ENCODE measurements around the gene CDC42EP5. TPM values are rescaled to one million over a fixed set of nuclear protein-coding genes. Genes with fewer than 3 reads are reported as not detected.

CDC42EP5 gene
- total and polyA plus RNA-seq, 4 donors, result 0.28 to 2.2 (median 0.84) TPM; not detected in 1

- TF ChIP-seq HNF4G (IDR thresholded peaks at IDR 0.05), result no peak
- TF ChIP-seq, protein P1, sequence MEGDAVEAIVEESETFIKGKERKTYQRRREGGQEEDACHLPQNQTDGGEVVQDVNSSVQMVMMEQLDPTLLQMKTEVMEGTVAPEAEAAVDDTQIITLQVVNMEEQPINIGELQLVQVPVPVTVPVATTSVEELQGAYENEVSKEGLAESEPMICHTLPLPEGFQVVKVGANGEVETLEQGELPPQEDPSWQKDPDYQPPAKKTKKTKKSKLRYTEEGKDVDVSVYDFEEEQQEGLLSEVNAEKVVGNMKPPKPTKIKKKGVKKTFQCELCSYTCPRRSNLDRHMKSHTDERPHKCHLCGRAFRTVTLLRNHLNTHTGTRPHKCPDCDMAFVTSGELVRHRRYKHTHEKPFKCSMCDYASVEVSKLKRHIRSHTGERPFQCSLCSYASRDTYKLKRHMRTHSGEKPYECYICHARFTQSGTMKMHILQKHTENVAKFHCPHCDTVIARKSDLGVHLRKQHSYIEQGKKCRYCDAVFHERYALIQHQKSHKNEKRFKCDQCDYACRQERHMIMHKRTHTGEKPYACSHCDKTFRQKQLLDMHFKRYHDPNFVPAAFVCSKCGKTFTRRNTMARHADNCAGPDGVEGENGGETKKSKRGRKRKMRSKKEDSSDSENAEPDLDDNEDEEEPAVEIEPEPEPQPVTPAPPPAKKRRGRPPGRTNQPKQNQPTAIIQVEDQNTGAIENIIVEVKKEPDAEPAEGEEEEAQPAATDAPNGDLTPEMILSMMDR (IDR thresholded peaks at IDR 0.05; ENCODE audit: low read depth, low read length, missing input control), result no peak
Observed at GRCh38 chr19:54485851-54486250, 12.8 kb upstream of the CDC42EP5 start (continued).

DNA sequence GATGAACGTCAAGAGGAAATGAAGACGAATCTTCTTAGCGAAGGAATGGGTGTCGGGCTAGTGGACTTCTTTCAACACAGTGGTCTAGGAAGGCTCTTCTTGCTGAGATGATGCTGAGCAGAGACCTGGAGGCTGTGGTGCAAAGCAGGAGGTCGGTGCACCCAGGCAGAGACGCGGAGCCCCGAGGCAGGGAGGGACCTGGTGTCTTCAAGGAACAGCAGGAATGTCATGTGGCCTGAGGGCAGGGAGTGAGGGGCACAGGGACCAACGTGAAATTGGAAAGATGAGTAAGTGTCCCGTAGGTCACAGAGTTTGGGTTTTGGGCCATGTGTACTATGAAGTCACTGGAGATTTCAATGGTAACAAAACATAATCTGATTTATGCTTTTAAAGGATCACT lies 11.4 kb upstream of the CDC42EP5 start:
- 76% methylated on average over 10 of the region's 10 CpGs for WGBS
- no peak overlapping the region for H3K9ac ChIP-seq (ENCODE audit: low read depth in 1 of 2, low read length in 2 of 2)
- no peak overlapping the region for H3K27ac ChIP-seq (ENCODE audit: low read depth in 1 of 2, low read length in 2 of 2)
- DNase-seq (ENCODE audit: low spot score), result no peak
- no peaks in the 10 kb centered on the region for H3K4me1 ChIP-seq (ENCODE audit: control insufficient read depth in 4 of 4, insufficient read depth in 4 of 4, low read length in 3 of 4)
- H3K4me3 ChIP-seq (ENCODE audit: low read depth in 1 of 3, low read length in 3 of 3), result no peak overlapping the region
- peaks cover 0 to 3% (median under 1%) of the 10 kb centered on the region in 4 donors for H3K27me3 ChIP-seq (ENCODE audit: control insufficient read depth in 4 of 4, insufficient read depth in 4 of 4, low read length in 3 of 4)
- TF ChIP-seq MAX (IDR thresholded peaks at IDR 0.05), result no peak
- no peak for TF ChIP-seq GABPA (IDR thresholded peaks at IDR 0.05 in 1 of 2, conservative IDR thresholded peaks at IDR 0.05 in 1 of 2)
- TF ChIP-seq FOXA1 (IDR thresholded peaks at IDR 0.05), result no peak
- no peak for TF ChIP-seq HNF4G (IDR thresholded peaks at IDR 0.05)
- TF ChIP-seq, protein P2, sequence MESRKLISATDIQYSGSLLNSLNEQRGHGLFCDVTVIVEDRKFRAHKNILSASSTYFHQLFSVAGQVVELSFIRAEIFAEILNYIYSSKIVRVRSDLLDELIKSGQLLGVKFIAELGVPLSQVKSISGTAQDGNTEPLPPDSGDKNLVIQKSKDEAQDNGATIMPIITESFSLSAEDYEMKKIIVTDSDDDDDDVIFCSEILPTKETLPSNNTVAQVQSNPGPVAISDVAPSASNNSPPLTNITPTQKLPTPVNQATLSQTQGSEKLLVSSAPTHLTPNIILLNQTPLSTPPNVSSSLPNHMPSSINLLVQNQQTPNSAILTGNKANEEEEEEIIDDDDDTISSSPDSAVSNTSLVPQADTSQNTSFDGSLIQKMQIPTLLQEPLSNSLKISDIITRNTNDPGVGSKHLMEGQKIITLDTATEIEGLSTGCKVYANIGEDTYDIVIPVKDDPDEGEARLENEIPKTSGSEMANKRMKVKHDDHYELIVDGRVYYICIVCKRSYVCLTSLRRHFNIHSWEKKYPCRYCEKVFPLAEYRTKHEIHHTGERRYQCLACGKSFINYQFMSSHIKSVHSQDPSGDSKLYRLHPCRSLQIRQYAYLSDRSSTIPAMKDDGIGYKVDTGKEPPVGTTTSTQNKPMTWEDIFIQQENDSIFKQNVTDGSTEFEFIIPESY (IDR thresholded peaks at IDR 0.05), result no peak
- TF ChIP-seq YY1 (IDR thresholded peaks at IDR 0.05), result no peak
- no peak for TF ChIP-seq TAF1 (conservative IDR thresholded peaks at IDR 0.05)
- TF ChIP-seq REST (IDR thresholded peaks at IDR 0.05), result no peak
- no peaks in the 10 kb centered on the region for H3K9me3 ChIP-seq (ENCODE audit: control insufficient read depth in 4 of 4, low read length in 3 of 4)
- no peaks in the 10 kb centered on the region for H3K36me3 ChIP-seq (ENCODE audit: control insufficient read depth in 4 of 4, insufficient read depth in 3 of 4, low read depth in 1 of 4, low read length in 3 of 4)

- no peak for DNase-seq (ENCODE audit: low spot score)
- WGBS, result 61% methylated on average over 3 of the region's 3 CpGs
- Histone ChIP-seq H3K4me3 (ENCODE audit: low read depth in 1 of 3, low read length in 3 of 3) (no peak overlapping the region), H3K27ac (ENCODE audit: low read depth in 1 of 2, low read length in 2 of 2) (no peak overlapping the region), H3K36me3 (ENCODE audit: control insufficient read depth in 4 of 4, insufficient read depth in 3 of 4, low read depth in 1 of 4, low read length in 3 of 4) (no peaks in the 10 kb centered on the region), H3K27me3 (ENCODE audit: control insufficient read depth in 4 of 4, insufficient read depth in 4 of 4, low read length in 3 of 4) (peaks cover 0 to 3% (median 0%) of the 10 kb centered on the region in 4 donors), H3K4me1 (ENCODE audit: control insufficient read depth in 4 of 4, insufficient read depth in 4 of 4, low read length in 3 of 4) (no peaks in the 10 kb centered on the region), H3K9ac (ENCODE audit: low read depth in 1 of 2, low read length in 2 of 2) (no peak overlapping the region), H3K9me3 (ENCODE audit: control insufficient read depth in 4 of 4, low read length in 3 of 4) (no peaks in the 10 kb centered on the region)
- TF ChIP-seq, protein P2 (IDR thresholded peaks at IDR 0.05), result no peak
- TF ChIP-seq SP1 (IDR thresholded peaks at IDR 0.05), result no peak
- TF ChIP-seq FOXA2 (IDR thresholded peaks at IDR 0.05), result no peak
- TF ChIP-seq TAF1 (conservative IDR thresholded peaks at IDR 0.05), result no peak
- TF ChIP-seq GABPA (IDR thresholded peaks at IDR 0.05 in 1 of 2, conservative IDR thresholded peaks at IDR 0.05 in 1 of 2), result no peak
- TF ChIP-seq REST (IDR thresholded peaks at IDR 0.05), result no peak
- TF ChIP-seq FOXA1 (IDR thresholded peaks at IDR 0.05), result no peak
- no peak for TF ChIP-seq YY1 (IDR thresholded peaks at IDR 0.05)
- TF ChIP-seq HNF4A (conservative IDR thresholded peaks at IDR 0.05), result no peak
- no peak for TF ChIP-seq RAD21 (IDR thresholded peaks at IDR 0.05)
- no peak for TF ChIP-seq NR2F2 (IDR thresholded peaks at IDR 0.05)
- no peak for TF ChIP-seq HNF4G (IDR thresholded peaks at IDR 0.05)
- no peak for TF ChIP-seq RXRA (IDR thresholded peaks at IDR 0.05)
- no peak for TF ChIP-seq JUND (IDR thresholded peaks at IDR 0.05)
Observed at GRCh38 chr19:54482889-54483288, 9.8 kb upstream of the CDC42EP5 start.
